ENCODE measurements around the gene SYDE2.

DNA sequence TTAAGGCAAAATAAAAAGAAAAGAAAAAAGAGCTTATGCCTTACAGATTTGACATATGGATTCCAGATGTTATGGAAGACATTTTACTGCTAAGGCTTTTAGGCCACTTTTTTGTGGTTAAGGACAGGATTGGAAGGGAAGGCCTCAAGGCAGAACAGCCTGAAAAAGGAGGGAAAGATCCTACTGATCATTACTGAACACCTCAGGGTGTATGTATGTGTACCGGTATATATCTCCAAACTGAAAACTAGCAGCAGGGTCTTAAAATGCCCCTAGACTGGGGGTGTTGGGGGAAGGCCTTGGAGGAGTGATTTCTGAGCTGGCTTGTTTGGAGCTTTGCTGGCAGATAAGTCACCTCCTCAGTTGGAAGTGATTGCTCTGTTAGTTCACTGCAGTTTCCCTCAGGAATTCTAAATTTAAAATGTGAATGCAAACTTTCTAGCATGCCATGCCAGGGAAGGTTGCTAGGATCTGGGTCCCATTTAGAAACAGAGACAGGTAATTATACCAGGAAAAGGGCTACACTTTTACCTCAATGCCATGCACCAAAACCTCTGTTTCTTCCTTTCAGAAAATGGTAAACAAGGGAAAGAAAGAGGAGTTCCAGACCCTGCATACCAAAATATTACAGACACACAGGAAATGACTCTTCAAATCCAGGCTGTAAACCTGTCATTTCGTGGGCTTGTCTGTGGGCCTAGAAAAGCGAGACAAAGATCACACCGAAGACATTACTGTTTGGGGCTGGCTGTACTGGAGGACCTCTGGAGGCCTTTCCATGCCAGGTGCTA lies 43.6 kb upstream of the SYDE2 start:
- TF ChIP-seq, protein P1, sequence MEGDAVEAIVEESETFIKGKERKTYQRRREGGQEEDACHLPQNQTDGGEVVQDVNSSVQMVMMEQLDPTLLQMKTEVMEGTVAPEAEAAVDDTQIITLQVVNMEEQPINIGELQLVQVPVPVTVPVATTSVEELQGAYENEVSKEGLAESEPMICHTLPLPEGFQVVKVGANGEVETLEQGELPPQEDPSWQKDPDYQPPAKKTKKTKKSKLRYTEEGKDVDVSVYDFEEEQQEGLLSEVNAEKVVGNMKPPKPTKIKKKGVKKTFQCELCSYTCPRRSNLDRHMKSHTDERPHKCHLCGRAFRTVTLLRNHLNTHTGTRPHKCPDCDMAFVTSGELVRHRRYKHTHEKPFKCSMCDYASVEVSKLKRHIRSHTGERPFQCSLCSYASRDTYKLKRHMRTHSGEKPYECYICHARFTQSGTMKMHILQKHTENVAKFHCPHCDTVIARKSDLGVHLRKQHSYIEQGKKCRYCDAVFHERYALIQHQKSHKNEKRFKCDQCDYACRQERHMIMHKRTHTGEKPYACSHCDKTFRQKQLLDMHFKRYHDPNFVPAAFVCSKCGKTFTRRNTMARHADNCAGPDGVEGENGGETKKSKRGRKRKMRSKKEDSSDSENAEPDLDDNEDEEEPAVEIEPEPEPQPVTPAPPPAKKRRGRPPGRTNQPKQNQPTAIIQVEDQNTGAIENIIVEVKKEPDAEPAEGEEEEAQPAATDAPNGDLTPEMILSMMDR (IDR thresholded peaks at IDR 0.05; ENCODE audit: low read length): no peak
- TF ChIP-seq EZH2phosphoT487 (IDR thresholded peaks at IDR 0.05; ENCODE audit: low read length) (no peak), EZH2 (optimal IDR thresholded peaks at IDR 0.05; ENCODE audit: low read depth, low read length) (no peak)

All from MM.1S (cell line).